AG04449 (cell line): ENCODE results near the gene STIL.

Experiments
- CTCF ChIA-PET: fragments of 350-600 bp; formaldehyde crosslinking; extraction: SDS; loops from one replicate; lab custom pipeline; 2021; ENCODE audit warnings: antibody characterized with exemption; lab: Yijun Ruan, JAX
- POLR2A ChIA-PET: fragments of 400-600, 350-600 bp; formaldehyde crosslinking; extraction: SDS; loops from one replicate; lab custom pipeline; 2020; ENCODE audit warnings: antibody characterized with exemption, inconsistent platforms; lab: Yijun Ruan, JAX
- DNase-seq: peaks from one replicate; pipeline ENCODE4 v3.0.0-alpha.2; 2010; ENCODE audit warnings: low read depth, low spot score
- H3K4me3 ChIP-seq: 2 replicates; pipeline ENCODE4 v1.5.1; 2011; ENCODE audit warnings: low read depth, mild to moderate bottlenecking, control low read depth, low read length
- CTCF ChIP-seq: IDR thresholded peaks from one replicate; pipeline ENCODE4 v1.5.1; 2011; ENCODE audit warnings: mild to moderate bottlenecking, moderate library complexity, low read length, control low read depth, inconsistent platforms; ENCODE audit not compliant: insufficient read depth; ENCODE audit errors: missing control alignments

The STIL gene

DNA sequence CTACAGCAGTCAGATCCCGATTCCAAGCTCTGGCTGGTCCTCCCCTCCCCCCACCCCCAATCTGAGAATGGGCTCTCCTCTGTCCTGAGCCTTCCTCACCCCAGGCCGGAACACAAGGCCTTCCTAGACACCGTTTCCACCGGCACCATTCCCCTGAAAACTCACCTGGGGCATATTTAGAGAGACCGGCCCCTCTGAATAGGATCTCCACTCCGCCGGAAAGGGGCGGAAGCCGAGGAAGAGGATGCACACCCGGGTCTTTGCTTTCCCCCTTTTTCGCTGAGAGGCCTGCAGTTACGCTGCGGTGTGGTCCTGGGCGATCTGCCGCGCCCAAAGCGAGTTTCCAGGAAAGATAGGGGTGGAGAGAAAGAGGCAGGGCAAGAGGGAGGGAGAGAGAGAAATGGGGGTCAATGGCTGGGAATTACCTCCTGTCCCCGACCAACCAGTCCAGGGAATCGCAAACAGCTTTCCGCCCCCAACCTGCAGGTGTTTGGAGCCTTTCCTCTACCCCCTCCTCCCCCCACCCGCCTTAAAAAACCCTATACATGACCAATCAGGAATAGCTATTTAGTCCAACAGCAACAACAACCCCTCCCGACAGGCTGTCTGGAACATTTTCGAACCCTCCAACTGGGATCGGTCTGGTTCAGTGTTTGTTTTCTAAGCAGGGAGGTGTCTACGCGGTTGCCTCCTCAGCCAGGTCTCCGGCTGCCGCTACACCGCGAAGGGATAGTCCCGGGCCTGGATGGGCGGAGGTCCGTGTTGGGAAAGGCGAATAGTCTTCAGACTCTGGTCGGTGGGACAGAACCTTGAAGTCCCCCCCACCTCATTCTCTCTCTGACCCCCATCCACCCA is 84.7 kb downstream of the STIL start:
- no peak for TF ChIP-seq CTCF
- no peak overlapping the region for H3K4me3 ChIP-seq
- DNase-seq: no peak
- POLR2A ChIA-PET: no interaction called here
- CTCF ChIA-PET: interaction anchor here (3.7 kb wide), 1 partner anchor 36 kb away, joined by 21 read pairs; no protein-coding TSS in a partner anchor

- no peak for DNase-seq
Measured at GRCh38 chr1:47228644-47229030, 85.3 kb downstream of the STIL start.

GRCh38 chr1:47227341-47228232 is 86.4 kb downstream of the STIL start:
- ChIA-PET CTCF (interaction anchor here (1.5 to 3.7 kb wide), 3 partner anchors 12 to 36 kb away, joined by 4 to 21 read pairs (median 4); no protein-coding TSS in a partner anchor), POLR2A (no interaction called here)
- no peak for TF ChIP-seq CTCF
- H3K4me3 ChIP-seq: no peak overlapping the region
- DNase-seq: no peak

More at GRCh38 chr1:47228644-47229030, 85.3 kb downstream of the STIL start:
- POLR2A ChIA-PET: no interaction called here
- CTCF ChIA-PET: interaction anchor here (3.7 kb wide), 1 partner anchor 35 kb away, joined by 21 read pairs; no protein-coding TSS in a partner anchor
- TF ChIP-seq CTCF: no peak
- H3K4me3 ChIP-seq: no peak overlapping the region

- no peak for TF ChIP-seq CTCF
- POLR2A ChIA-PET: no interaction called here
- DNase-seq: no peak
- H3K4me3 ChIP-seq: no peak overlapping the region
- CTCF ChIA-PET: interaction anchor here (1.5 to 3.7 kb wide), 3 partner anchors 11 to 36 kb away, joined by 4 to 21 read pairs (median 4); no protein-coding TSS in a partner anchor
Measured at GRCh38 chr1:47226839-47227215, 87.1 kb downstream of the STIL start.

- ChIA-PET POLR2A (no interaction called here), CTCF (interaction anchor here (1.5 kb wide), 2 partner anchors 11 to 37 kb away, joined by 4 read pairs; no protein-coding TSS in a partner anchor)
- no peak for DNase-seq
- no peak for TF ChIP-seq CTCF
- H3K4me3 ChIP-seq: no peak overlapping the region
Measured at GRCh38 chr1:47226121-47226838, 87.7 kb downstream of the STIL start.
